ENCODE measurements around the gene NSMCE4A. TPM values are rescaled to one million over a fixed set of nuclear protein-coding genes. Genes with fewer than 3 reads are reported as not detected.
"Not testable (repeated sequence)": the region's sequence is repeated elsewhere in the genome, so short reads cannot be mapped to it uniquely, and the experiment has no call there.

NSMCE4A gene, protein sequence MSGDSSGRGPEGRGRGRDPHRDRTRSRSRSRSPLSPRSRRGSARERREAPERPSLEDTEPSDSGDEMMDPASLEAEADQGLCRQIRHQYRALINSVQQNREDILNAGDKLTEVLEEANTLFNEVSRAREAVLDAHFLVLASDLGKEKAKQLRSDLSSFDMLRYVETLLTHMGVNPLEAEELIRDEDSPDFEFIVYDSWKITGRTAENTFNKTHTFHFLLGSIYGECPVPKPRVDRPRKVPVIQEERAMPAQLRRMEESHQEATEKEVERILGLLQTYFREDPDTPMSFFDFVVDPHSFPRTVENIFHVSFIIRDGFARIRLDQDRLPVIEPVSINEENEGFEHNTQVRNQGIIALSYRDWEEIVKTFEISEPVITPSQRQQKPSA
- total RNA-seq, result 30.2 and 34.8 TPM in 2 replicates

DNA sequence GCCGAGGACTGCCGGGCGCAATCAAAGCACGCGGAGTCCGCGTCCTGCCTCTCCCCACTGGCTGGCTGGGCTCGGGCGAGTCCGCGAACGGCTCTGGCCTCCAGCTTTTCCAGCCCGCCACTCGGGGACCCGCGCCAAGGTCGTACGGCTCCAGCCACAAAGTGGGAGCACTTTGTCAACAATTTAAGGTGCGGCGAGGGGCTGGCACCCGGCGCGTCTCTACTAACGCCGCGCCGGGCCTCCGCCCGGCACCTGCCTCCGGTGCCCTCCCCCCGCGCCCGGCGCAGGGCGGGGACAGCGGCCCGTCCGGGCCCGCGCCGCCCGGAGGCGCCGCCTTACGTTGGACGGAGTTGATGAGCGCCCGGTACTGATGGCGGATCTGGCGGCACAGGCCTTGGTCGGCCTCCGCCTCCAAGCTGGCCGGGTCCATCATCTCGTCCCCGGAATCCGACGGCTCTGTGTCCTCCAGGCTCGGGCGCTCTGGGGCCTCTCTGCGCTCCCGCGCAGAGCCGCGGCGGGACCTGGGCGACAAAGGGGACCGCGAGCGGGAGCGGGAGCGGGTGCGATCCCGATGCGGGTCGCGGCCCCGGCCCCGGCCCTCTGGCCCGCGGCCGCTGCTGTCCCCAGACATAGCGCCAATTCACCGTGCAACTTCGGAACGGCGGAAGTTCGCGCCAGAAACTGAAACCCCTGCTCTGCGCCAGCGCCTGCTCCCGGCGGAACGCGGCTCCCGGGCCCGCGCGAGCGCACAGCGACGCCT lies at the start of gene NSMCE4A:
Gene NSMCE4A, minus strand, starts transcription at position 683 of the 760 bp plus-strand sequence. Its CDS starts 52 bp downstream, at position 631.
- H3K4me3 ChIP-seq (ENCODE audit: low read depth, low read length), result peak within 1 kb of the TSS; percentile 76
- DNase-seq (ENCODE audit: low read depth), result peak; percentile 76
- TF ChIP-seq, protein P1, sequence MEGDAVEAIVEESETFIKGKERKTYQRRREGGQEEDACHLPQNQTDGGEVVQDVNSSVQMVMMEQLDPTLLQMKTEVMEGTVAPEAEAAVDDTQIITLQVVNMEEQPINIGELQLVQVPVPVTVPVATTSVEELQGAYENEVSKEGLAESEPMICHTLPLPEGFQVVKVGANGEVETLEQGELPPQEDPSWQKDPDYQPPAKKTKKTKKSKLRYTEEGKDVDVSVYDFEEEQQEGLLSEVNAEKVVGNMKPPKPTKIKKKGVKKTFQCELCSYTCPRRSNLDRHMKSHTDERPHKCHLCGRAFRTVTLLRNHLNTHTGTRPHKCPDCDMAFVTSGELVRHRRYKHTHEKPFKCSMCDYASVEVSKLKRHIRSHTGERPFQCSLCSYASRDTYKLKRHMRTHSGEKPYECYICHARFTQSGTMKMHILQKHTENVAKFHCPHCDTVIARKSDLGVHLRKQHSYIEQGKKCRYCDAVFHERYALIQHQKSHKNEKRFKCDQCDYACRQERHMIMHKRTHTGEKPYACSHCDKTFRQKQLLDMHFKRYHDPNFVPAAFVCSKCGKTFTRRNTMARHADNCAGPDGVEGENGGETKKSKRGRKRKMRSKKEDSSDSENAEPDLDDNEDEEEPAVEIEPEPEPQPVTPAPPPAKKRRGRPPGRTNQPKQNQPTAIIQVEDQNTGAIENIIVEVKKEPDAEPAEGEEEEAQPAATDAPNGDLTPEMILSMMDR (IDR thresholded peaks at IDR 0.05; ENCODE audit: insufficient read depth, low read depth, low read length), result peak; percentile 57

DNA sequence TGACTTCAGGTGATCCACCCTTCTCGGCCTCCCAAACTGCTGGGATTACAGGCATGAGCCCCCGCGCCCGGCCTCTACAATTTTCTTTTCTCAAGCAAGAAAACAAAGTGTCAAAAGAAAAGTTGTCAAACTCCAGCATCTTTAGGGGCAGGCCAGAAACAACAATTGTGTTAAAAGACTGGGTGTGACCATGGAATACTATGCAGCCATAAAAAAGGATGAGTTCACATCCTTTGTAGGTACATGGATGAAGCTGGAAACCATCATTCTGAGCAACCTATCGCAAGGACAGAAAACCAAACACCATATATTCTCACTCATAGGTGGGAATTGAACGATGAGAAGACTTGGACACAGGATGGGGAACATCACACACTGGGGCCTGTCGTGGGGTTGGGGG lies 48.2 kb upstream of the NSMCE4A start:
- H3K4me3 ChIP-seq (ENCODE audit: low read depth, low read length); DNase-seq (ENCODE audit: low read depth): not testable (repeated sequence)

DNA sequence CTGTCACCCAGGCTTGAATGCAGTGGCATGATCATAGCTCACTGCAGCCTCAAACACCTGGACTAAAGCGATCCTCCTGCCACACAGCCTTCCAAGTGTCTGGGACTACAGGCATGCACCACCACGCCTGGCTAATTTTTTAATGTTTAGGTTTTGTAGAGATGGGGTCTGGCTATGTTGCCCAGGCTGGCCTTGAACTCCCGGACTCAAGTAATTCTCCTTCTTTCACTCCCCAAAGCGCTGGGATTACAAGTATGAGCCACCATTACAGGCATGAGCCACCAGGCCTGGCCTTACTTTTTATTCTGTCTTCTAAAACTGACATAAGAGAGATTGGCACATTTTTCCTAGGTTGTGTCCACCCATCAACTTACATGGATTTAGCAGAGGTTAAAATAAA lies 47.3 kb upstream of the NSMCE4A start:
- TF ChIP-seq, protein P1 (IDR thresholded peaks at IDR 0.05; ENCODE audit: insufficient read depth, low read depth, low read length), result no peak
- DNase-seq (ENCODE audit: low read depth), result no peak
- H3K4me3 ChIP-seq (ENCODE audit: low read depth, low read length), result no peak overlapping the region

DNA sequence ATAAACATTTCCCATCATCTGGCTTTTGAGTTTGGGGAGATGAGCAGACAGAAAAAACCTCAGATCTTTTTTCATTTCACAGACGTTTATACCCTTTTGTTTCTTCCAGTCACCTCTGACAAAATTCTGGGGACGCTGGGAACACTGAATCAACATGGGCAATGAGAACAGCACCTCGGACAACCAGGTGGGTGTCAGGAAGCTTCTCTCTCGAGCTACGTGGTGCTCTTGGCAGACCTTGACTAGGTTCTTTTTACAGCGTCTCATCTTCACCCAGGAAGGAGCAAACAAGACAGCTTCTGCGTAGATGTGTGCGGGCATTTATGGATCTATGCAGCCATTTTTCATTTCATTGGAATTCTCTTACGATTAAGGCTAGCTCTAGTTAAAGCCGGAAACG lies 46.8 kb upstream of the NSMCE4A start:
- no peak for DNase-seq (ENCODE audit: low read depth)
- TF ChIP-seq, protein P1 (IDR thresholded peaks at IDR 0.05; ENCODE audit: insufficient read depth, low read depth, low read length), result no peak
- no peak overlapping the region for H3K4me3 ChIP-seq (ENCODE audit: low read depth, low read length)

DNA sequence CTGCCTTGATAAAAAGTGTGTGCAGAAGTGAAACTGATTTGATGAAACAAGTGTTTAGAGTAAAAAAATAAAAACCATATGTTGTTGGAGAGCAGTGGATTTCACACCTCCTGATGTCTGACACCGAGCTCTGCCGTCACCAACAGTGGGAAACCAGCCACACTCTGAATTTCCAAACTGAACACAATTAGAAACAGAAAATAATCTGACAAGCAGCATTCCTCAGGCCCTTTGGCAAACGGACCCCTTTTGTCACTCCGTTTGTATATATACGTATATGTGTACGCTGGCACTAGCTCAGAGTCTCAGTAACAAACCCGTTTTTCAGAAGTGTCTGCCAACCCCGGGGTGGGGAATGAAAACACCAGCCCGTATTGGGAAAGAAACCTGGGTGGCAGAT lies 46.4 kb upstream of the NSMCE4A start:
- H3K4me3 ChIP-seq (ENCODE audit: low read depth, low read length), result no peak overlapping the region
- DNase-seq (ENCODE audit: low read depth), result peak; percentile 51
- TF ChIP-seq, protein P1 (IDR thresholded peaks at IDR 0.05; ENCODE audit: insufficient read depth, low read depth, low read length), result no peak

DNA sequence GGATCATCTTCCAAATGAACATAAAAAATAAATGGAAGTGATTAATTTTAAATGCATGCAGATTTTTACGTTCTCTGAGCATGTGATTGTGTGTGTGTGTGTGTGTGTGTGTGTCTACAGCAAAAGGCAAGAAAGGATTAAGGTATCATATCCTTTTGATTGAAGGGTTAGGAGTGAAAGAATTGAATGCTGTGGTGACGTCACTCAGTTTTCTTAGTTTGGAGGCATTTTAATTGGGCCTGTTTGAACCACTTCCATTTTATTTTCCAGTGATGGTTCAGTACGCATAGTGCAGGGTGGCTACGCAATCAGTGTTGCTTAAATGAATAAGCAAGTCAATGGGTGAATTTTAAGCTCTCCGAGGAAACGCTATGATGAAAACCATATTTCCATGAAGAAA lies 45.2 kb upstream of the NSMCE4A start:
- TF ChIP-seq, protein P1 (IDR thresholded peaks at IDR 0.05; ENCODE audit: insufficient read depth, low read depth, low read length), result no peak

DNA sequence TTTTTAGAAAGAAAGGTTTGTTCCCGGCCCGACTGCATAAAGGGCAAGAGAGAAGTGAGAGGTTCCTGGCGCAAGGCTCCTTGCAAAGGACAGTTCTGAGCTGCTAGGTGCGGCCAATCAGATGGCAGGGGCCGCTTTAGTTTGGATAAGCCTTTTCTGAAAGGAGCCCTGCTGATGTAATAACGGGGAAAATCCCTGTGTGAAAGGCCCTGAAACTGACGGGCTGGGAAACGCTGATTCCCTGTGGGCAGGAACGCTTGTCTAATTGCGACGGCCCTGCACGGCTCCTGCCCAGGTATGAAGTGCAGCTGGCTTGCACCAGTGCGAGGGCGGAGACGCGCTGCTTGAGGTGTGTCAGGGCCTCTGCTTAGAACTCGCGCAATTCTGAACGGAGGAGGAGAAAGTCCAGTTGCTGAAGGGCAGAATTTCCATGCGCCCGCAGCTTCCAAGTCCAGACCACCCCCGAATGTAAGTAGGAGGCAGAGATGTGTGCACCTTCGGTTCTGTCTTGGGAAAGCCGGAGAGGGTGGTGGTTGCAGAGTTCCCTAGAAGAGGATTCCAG lies 44.5 kb upstream of the NSMCE4A start:
- no peak for DNase-seq (ENCODE audit: low read depth)
- no peak overlapping the region for H3K4me3 ChIP-seq (ENCODE audit: low read depth, low read length)
- TF ChIP-seq, protein P1 (IDR thresholded peaks at IDR 0.05; ENCODE audit: insufficient read depth, low read depth, low read length), result no peak

More for the DNA sequence above, 45.2 kb upstream of the NSMCE4A start:
- DNase-seq (ENCODE audit: low read depth), result no peak
- H3K4me3 ChIP-seq (ENCODE audit: low read depth, low read length), result no peak overlapping the region
